GM23248 (cell line): Measurements from ENCODE around the gene GVQW3.

ENCODE experiments used
- EZH2 ChIP-seq: fragments of 200-600 bp; sonication (generic); IDR thresholded peaks from 2 replicates; pipeline ENCODE4 v1.6.1; 2018; ENCODE audit warnings: antibody characterized with exemption, mild to moderate bottlenecking; ENCODE audit not compliant: insufficient read depth, poor library complexity, severe bottlenecking
- EZH2phosphoT487 ChIP-seq: fragments of 200-600 bp; sonication (generic); IDR thresholded peaks from 2 replicates; pipeline ENCODE4 v1.6.1; 2018; ENCODE audit warnings: antibody characterized with exemption, moderate library complexity, mild to moderate bottlenecking, low read depth; ENCODE audit not compliant: insufficient read depth

DNA sequence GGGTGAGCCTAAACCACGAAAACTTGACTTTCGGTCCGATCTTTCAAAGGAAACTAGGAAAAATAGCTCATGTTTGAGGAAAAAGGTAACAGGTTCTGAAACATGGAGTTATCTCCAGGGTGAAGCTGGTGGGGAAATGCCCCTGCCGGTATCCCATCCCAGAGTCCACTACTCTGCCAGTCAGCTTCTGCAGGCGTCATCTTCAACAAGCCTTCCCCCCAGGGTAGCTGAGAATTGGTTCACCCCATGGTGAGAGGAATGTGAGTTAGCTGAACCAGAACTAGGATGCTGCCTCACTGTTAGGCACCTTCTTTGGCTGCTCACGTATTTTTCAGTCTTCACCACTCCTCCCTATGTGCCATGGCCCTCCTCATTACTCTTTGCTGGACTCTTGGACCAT is 1.1 kb downstream of the GVQW3 start:
- TF ChIP-seq EZH2: no peak
- TF ChIP-seq EZH2phosphoT487: no peak
